Natural killer cell (primary cell): ENCODE results near the gene ZFAND2B. TPM values are rescaled to one million over a fixed set of nuclear protein-coding genes. Genes with fewer than 3 reads are reported as not detected.

ENCODE experiments used
- ATAC-seq, 3 donors: fragments of 150-1000 bp in 2 of 3; fragments of 200-7000 bp in 1 of 3; cut with Tn5 transposase; 1 replicate in 1 of 3; 2 replicates in 2 of 3; pipeline ENCODE4 v1.10.0; 2021; ENCODE audit warnings: mild to moderate bottlenecking in 2 of 3, moderate library complexity in 2 of 3
- DNase-seq, 2 donors: peaks; one replicate each; pipeline versions ENCODE4 v3.0.0 to v3.0.0-alpha.2; 2013 to 2021; ENCODE audit warnings: mixed read lengths in 1 of 2
- H3K27ac ChIP-seq: one replicate; pipeline ENCODE4 v1.5.1; 2013; ENCODE audit warnings: mild to moderate bottlenecking, low read length
- H3K27me3 ChIP-seq: one replicate; pipeline ENCODE4 v1.6.1; 2013; ENCODE audit warnings: low read length; ENCODE audit not compliant: control insufficient read depth, insufficient read depth
- H3K36me3 ChIP-seq: one replicate; pipeline ENCODE4 v1.6.1; 2013; ENCODE audit warnings: low read length; ENCODE audit not compliant: control insufficient read depth, insufficient read depth
- H3K4me1 ChIP-seq: one replicate; pipeline ENCODE4 v1.6.1; 2013; ENCODE audit warnings: low read length; ENCODE audit not compliant: control insufficient read depth, insufficient read depth
- H3K4me3 ChIP-seq: one replicate; pipeline ENCODE4 v1.5.1; 2013; ENCODE audit warnings: low read length
- H3K9me3 ChIP-seq: one replicate; pipeline ENCODE4 v1.6.1; 2013; ENCODE audit warnings: low read length; ENCODE audit not compliant: control insufficient read depth, insufficient read depth
- H3K27ac Mint-ChIP-seq, 2 donors: one replicate each; pipeline ENCODE4 v1.8.0; 2022; ENCODE audit warnings: mild to moderate bottlenecking in 2 of 2, mixed read lengths in 2 of 2, moderate library complexity in 1 of 2
- H3K27me3 Mint-ChIP-seq, 2 donors: one replicate each; pipeline ENCODE4 v1.8.0; 2022; ENCODE audit warnings: low read depth in 2 of 2, mixed read lengths in 2 of 2
- H3K36me3 Mint-ChIP-seq: one replicate; pipeline ENCODE4 v1.8.0; 2022; ENCODE audit warnings: mixed read lengths
- H3K4me1 Mint-ChIP-seq, 2 donors: one replicate each; pipeline ENCODE4 v1.8.0; 2022; ENCODE audit warnings: mixed read lengths in 2 of 2
- H3K4me3 Mint-ChIP-seq: one replicate; pipeline ENCODE4 v1.8.0; 2022; ENCODE audit warnings: mild to moderate bottlenecking, moderate library complexity, mixed read lengths
- H3K9me3 Mint-ChIP-seq, 2 donors: one replicate each; pipeline ENCODE4 v1.8.0; 2022; ENCODE audit warnings: mixed read lengths in 2 of 2
- CTCF ChIP-seq: fragments of 200-600 bp; IDR thresholded peaks from one replicate; pipeline ENCODE4 v1.8.0; 2022; ENCODE audit warnings: antibody characterized with exemption
- WGBS: methylation state at CpG from one replicate; pipeline ENCODE4 v1.1.7; 2013; ENCODE audit warnings: missing lambda C conversion rate; ENCODE audit not compliant: insufficient coverage; 5-methylcytosine and 5-hydroxymethylcytosine counted together
- intact Hi-C: fragments of 100-400 bp; cut with micrococcal nuclease; formaldehyde crosslinking; loops from one replicate; pipeline ENCODE4 v1.14.2; 2022
- total RNA-seq, 4 donors: library from RNA; stranded (reverse); fragments of 120-200 nt in 1 of 4; gene quantifications; one replicate each; pipeline versions ENCODE4 v1.2.3 to v1.2.4, GENCODE V29; 2013 to 2022

The ZFAND2B gene
- 10 to 100 TPM; 67.6 to 84.0 (median 83.4) TPM for total RNA-seq
- 63.9 TPM for total RNA-seq (2013)

GRCh38 chr2:219206328-219207133 lies at the start of gene ZFAND2B:
Gene ZFAND2B (plus strand): TSS chr2:219206782. CDS start chr2:219206988, 206 bp downstream.
- peak; percentile 96 to 98 for DNase-seq
- Mint-ChIP-seq H3K27me3 (no peaks in the 10 kb centered on the region), H3K4me3 (peak within 1 kb of the TSS; percentile 90), H3K9me3 (no peaks in the 10 kb centered on the region), H3K4me1 (peaks cover 24 to 32% of the 10 kb centered on the region in 2 donors), H3K27ac (peak within 1 kb of the TSS; percentile 92 to 98), H3K36me3 (no peaks in the 10 kb centered on the region)
- Histone ChIP-seq H3K9me3 (no peaks in the 10 kb centered on the region), H3K36me3 (peaks cover 17% of the 10 kb centered on the region), H3K4me3 (peak within 1 kb of the TSS; percentile 64), H3K27ac (peak within 1 kb of the TSS; percentile 92), H3K27me3 (no peaks in the 10 kb centered on the region), H3K4me1 (peaks cover 52% of the 10 kb centered on the region)
- intact Hi-C loops: loop anchor here (1.0 kb wide), 4 partner anchors 23 to 73 kb away; partner anchors contain the start of genes ANKZF1, ATG9A, DNAJB2 and NHEJ1
- no peak for TF ChIP-seq CTCF
- ATAC-seq: peak; percentile 92 to 98 (median 92)
- WGBS: under 1% methylated on average over 76 of the region's 76 CpGs

- Mint-ChIP-seq H3K36me3 (no peaks in the 10 kb centered on the region), H3K9me3 (no peaks in the 10 kb centered on the region), H3K4me3 (no peak overlapping the region), H3K27me3 (no peaks in the 10 kb centered on the region), H3K27ac (no peak overlapping the region), H3K4me1 (peaks cover 16 to 31% of the 10 kb centered on the region in 2 donors)
- Histone ChIP-seq H3K4me1 (peaks cover 13% of the 10 kb centered on the region), H3K36me3 (peaks cover 29% of the 10 kb centered on the region), H3K27me3 (no peaks in the 10 kb centered on the region), H3K9me3 (no peaks in the 10 kb centered on the region), H3K4me3 (no peak overlapping the region), H3K27ac (no peak overlapping the region)
- DNase-seq: no peak
- TF ChIP-seq CTCF: no peak
- WGBS: 93% methylated on average over 7 of the region's 8 CpGs
- no peak for ATAC-seq
- intact Hi-C loops: no loop called here
Observed at GRCh38 chr2:219157396-219157795, 49.2 kb upstream of the ZFAND2B start.

- intact Hi-C loops: no loop called here
- 96% methylated on average over 4 of the region's 4 CpGs for WGBS
- Histone ChIP-seq H3K27ac (no peak overlapping the region), H3K9me3 (no peaks in the 10 kb centered on the region), H3K36me3 (peaks cover 29% of the 10 kb centered on the region), H3K4me3 (no peak overlapping the region), H3K27me3 (no peaks in the 10 kb centered on the region), H3K4me1 (peaks cover 13% of the 10 kb centered on the region)
- Mint-ChIP-seq H3K4me1 (peaks cover 16 to 31% of the 10 kb centered on the region in 2 donors), H3K9me3 (no peaks in the 10 kb centered on the region), H3K36me3 (no peaks in the 10 kb centered on the region), H3K27me3 (no peaks in the 10 kb centered on the region), H3K27ac (no peak overlapping the region), H3K4me3 (no peak overlapping the region)
- ATAC-seq (no peak), DNase-seq (no peak)
- TF ChIP-seq CTCF: no peak
Observed at GRCh38 chr2:219158025-219158424, 48.6 kb upstream of the ZFAND2B start.
